Pancreas (tissue), 10 donors: ENCODE data around the gene ZGPAT. TPM values are rescaled to one million over a fixed set of nuclear protein-coding genes. Genes with fewer than 3 reads are reported as not detected.

Experiments used
- ATAC-seq, 4 donors: fragments of 200-7000 bp; cut with Tn5 transposase; one replicate each; pipeline versions ENCODE4 v1.8.0 to v1.9.1; 2020; ENCODE audit warnings: mild to moderate bottlenecking in 4 of 4, moderate library complexity in 4 of 4
- DNase-seq, 6 donors: peaks; one replicate each; pipeline ENCODE4 v3.0.0-alpha.2; 2020
- FAIRE-seq: peaks from 2 replicates; lab custom pipeline; 2012; peaks lifted over from hg19 to GRCh38; lab: Jason Lieb, UNC
- H3K27ac ChIP-seq, 4 donors: fragments of 200-600 bp; sonication (generic); 1 replicate in 3 of 4; 2 replicates in 1 of 4; pipeline versions ENCODE4 v1.5.0 to v1.8.0; 2020
- H3K27me3 ChIP-seq, 4 donors: fragments of 200-600 bp; one replicate each; pipeline ENCODE4 v1.8.0; 2021
- H3K36me3 ChIP-seq, 3 donors: fragments of 200-600 bp; sonication (generic) in 1 of 3; one replicate each; pipeline versions ENCODE4 v1.5.0 to v1.8.0; 2020 to 2021
- H3K4me1 ChIP-seq, 3 donors: fragments of 200-600 bp; one replicate each; pipeline ENCODE4 v1.8.0; 2021
- H3K4me3 ChIP-seq, 4 donors: fragments of 200-600 bp; sonication (generic) in 2 of 4; one replicate each; pipeline versions ENCODE4 v1.5.0 to v1.8.0; 2020 to 2021
- H3K9me3 ChIP-seq, 4 donors: fragments of 200-600 bp; one replicate each; pipeline ENCODE4 v1.8.0; 2021
- CTCF ChIP-seq, 4 donors: fragments of 200-600 bp; sonication (generic) in 3 of 4; IDR thresholded peaks; one replicate each; pipeline versions ENCODE4 v1.5.0 to v1.8.0; 2021; ENCODE audit warnings: antibody characterized with exemption in 4 of 4
- WGBS, 2 donors: extraction: QIAGEN DNeasy Blood & Tissue Kit; methylation state at CpG; one replicate each; pipeline ENCODE4 v1.1.7; 2013; 5-methylcytosine and 5-hydroxymethylcytosine counted together
- intact Hi-C, 3 donors: fragments of 100-400 bp; cut with DNase I; formaldehyde crosslinking; loops; one replicate each; pipeline versions ENCODE4 v1.11.1 to v1.14.2; 2022
- polyA plus RNA-seq, 2 donors: library from polyadenylated mRNA; stranded (reverse); fragments of 200-250 nt; gene quantifications; one replicate each; pipeline ENCODE4 v1.2.3, GENCODE V29; 2013
- total RNA-seq, 6 donors: library from RNA; stranded (reverse); fragmentation: NEBNext Ultra II Directional in 4 of 6; extraction: Animal tissue kit (Norgen Biotek cat#: 25700) in 4 of 6; gene quantifications; one replicate each; pipeline versions ENCODE4 v1.2.1 to v1.2.4, GENCODE V29; 2021 to 2023
- donor health status: healthy with polysubstance abuse.
- donor health status: DM: no; HTN: no; CAD: no; lungs with moderate emphysema.
- donor health status: DM: no; HTN: no; CAD: no.
- donor health status: control.
- donor health status: control.
- donor health status: Bipolar disorder and iron deficiency.
- donor health status: DM: yes; HTN: yes; CAD: no.
- donor health status: DM: no; HTN: no; CAD: no.
- donor health status: DM: no; HTN: no; CAD: no.
- donor health status: DM: yes; HTN: yes; CAD: no.

Gene ZGPAT
- total and polyA plus RNA-seq, 8 donors = 9.3 to 61.6 (median 12.3) TPM

DNA sequence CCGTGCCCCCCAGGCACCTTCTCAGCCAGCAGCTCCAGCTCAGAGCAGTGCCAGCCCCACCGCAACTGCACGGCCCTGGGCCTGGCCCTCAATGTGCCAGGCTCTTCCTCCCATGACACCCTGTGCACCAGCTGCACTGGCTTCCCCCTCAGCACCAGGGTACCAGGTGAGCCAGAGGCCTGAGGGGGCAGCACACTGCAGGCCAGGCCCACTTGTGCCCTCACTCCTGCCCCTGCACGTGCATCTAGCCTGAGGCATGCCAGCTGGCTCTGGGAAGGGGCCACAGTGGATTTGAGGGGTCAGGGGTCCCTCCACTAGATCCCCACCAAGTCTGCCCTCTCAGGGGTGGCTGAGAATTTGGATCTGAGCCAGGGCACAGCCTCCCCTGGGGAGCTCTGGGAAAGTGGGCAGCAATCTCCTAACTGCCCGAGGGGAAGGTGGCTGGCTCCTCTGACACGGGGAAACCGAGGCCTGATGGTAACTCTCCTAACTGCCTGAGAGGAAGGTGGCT is 10.4 kb upstream of the ZGPAT start:
- Histone ChIP-seq H3K27ac (no peak overlapping the region), H3K9me3 (no peaks in the 10 kb centered on the region), H3K27me3 (no peaks in the 10 kb centered on the region), H3K36me3 (no peaks in the 10 kb centered on the region), H3K4me3 (no peak overlapping the region), H3K4me1 (peaks cover 0 to 12% (median 0%) of the 10 kb centered on the region in 3 donors)
- intact Hi-C loops = no loop called here
- 49 to 67% methylated on average over 4 to 7 of the region's 7 CpGs for WGBS, 2 donors
- peak in 2 of 4 donors; percentile 3 to 4 for ATAC-seq
- peak in 4 of 6 donors; percentile 25 to 79 (median 50) for DNase-seq
- TF ChIP-seq CTCF (IDR thresholded peaks at IDR 0.05) = no peak
- FAIRE-seq = no peak

- intact Hi-C loops = no loop called here
- Histone ChIP-seq H3K4me1 (peaks cover 0 to 12% (median 0%) of the 10 kb centered on the region in 3 donors), H3K4me3 (no peak overlapping the region), H3K9me3 (no peaks in the 10 kb centered on the region), H3K27ac (no peak overlapping the region), H3K36me3 (no peaks in the 10 kb centered on the region), H3K27me3 (no peaks in the 10 kb centered on the region)
- ATAC-seq (no peak), DNase-seq (peak in 3 of 6 donors; percentile 20 to 63 (median 58)), FAIRE-seq (no peak)
- TF ChIP-seq CTCF (IDR thresholded peaks at IDR 0.05) = no peak
- 81 to 85% methylated on average over 40 of the region's 40 CpGs for WGBS, 2 donors
These were observed 9.8 kb upstream of the ZGPAT start for GRCh38 chr20:63697868-63698545.

DNA sequence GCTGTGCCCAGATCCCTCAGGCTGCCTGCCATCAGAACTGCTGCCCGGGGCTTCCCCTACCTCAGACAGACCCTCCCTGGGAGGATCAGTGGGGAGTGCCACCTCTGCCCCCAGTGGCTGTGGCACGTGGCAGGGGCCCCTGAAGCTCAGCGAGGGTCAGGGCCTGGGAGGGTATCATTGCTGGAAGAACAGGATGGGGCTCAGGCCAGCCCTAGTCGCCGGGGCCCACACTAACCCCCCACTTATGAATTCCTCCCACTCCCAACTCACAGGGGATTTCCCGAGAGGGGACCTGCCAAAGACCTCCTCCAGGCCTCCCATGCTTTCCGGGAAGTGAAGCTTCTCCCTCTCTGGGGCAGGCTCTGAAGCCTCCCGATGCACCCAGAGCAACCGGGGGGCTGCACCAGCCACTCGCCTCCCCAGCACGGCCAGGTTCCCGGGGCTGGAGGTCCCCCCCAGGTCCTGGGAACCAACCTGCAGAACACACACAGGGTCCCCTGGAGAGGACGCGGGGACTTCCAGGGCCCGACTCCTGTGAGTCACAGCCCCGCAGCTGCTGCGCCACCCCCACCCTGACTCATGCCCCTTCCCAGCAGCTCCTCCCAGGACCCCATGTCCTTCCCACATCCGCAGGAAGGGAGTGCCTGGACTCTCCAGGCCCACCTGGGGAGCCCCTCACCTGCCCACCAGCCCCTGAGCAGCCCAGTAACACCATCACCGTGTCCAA is 8.9 kb upstream of the ZGPAT start:
- Histone ChIP-seq H3K27ac (peak overlapping the region in 2 of 4 donors; percentile 39 to 59), H3K4me3 (no peak overlapping the region), H3K36me3 (no peaks in the 10 kb centered on the region), H3K4me1 (peaks cover 0 to 12% (median 0%) of the 10 kb centered on the region in 3 donors), H3K9me3 (no peaks in the 10 kb centered on the region), H3K27me3 (no peaks in the 10 kb centered on the region)
- 59 to 68% methylated on average over 18 to 19 of the region's 19 CpGs for WGBS, 2 donors
- FAIRE-seq (no peak), DNase-seq (peak; percentile 28 to 75 (median 48)), ATAC-seq (peak in 2 of 4 donors; percentile 36 to 60)
- TF ChIP-seq CTCF (IDR thresholded peaks at IDR 0.05) = no peak
- intact Hi-C loops = no loop called here

GRCh38 chr20:63699466-63700198 is 8.2 kb upstream of the ZGPAT start:
- Histone ChIP-seq H3K27ac (peak overlapping the region in 2 of 4 donors; percentile 39 to 59), H3K9me3 (no peaks in the 10 kb centered on the region), H3K27me3 (no peaks in the 10 kb centered on the region), H3K36me3 (peaks cover 0 to 5% (median 0%) of the 10 kb centered on the region in 3 donors), H3K4me1 (peaks cover 0 to 12% (median 0%) of the 10 kb centered on the region in 3 donors), H3K4me3 (no peak overlapping the region)
- ATAC-seq = no peak
- TF ChIP-seq CTCF (IDR thresholded peaks at IDR 0.05) = no peak
- DNase-seq = peak in 2 of 6 donors; percentile 18 to 81
- WGBS, 2 donors = 79 to 87% methylated on average over 24 of the region's 24 CpGs
- intact Hi-C loops = no loop called here
- FAIRE-seq = no peak
